ENCODE measurements around the gene FOXA3. TPM values are rescaled to one million over a fixed set of nuclear protein-coding genes. Genes with fewer than 3 reads are reported as not detected.
A peak's percentile ranks its signal among the peaks of the same experiment; 100 is the strongest.

Gene FOXA3
- total RNA-seq, 1 donor from 2014 or later, result 1.6 TPM

DNA sequence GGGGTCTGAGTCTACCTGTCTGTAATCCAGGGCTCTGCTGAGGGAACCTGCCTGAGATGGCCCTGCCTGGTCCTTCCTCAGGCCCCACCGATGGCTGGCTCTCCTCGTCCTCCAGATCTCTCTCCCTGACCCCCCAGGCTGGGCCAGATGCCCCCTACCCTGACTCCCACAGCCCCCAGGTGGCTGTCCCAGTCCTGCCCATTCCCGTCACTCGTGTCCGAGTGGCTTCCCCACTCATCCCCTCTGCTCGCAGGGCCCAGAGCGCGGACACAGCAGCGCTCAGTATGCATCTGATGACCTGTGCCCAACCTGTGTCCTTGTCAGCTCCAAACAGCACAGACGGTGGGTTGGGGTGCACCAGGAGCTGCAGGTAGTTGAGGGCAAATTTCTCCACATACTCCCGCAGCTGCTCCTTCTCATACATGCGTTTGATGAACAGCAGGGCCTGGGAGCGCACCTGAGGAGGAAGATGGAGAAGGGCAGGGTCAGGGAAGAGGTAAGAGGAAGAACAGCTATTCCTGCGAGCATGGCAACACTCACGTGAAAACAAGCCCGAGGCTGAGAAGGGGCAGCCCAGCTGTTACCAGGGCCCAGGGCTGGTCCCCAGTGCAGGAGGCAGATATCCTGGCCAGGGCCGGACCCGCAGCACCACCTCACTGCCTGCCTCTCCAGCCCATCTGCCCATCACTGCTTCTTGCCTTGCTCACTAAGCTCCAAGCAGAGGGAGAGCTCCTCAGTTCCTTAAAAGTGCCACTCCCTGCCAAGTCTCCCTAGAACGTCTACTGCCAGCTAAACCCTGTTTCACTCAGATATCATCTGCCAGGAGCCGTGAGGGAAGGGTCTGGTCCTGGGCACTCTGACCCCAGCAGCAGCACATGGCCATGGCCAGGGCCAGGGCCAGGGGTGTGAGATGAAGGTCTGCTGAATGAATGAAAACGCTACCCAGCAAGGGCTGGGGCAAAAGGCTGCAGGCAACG lies 37.9 kb upstream of the FOXA3 start:
- ATAC-seq, result no peak
- no peak for TF ChIP-seq CTCF (IDR thresholded peaks at IDR 0.05)
- Histone ChIP-seq H3K36me3 (peaks cover 96% of the 10 kb centered on the region), H3K4me1 (no peaks in the 10 kb centered on the region), H3K27me3 (no peaks in the 10 kb centered on the region), H3K4me3 (no peak overlapping the region), H3K27ac (no peak overlapping the region), H3K9me3 (no peaks in the 10 kb centered on the region)
- intact Hi-C loops (cut with DNase I), result no loop called here
- DNase-seq, result no peak

DNA sequence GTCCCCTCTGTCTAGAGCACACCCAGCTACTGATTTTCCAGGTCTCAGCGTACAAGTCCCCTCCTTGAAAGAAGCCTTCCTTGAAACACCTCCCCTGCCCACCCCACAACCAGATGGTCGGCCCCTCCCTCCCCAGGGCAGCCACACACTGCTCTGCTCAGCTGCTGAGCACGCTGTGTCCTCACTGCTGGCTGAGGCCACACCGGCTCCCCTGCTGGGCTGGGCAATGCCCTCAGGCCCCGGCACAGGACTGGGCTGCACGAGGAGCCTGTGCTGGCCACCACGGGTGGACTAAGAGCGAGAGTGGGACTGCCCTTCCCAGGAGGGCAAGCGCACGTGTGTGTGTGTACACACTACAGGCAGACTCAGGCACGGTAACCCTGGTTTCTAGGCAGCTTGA lies 37.2 kb upstream of the FOXA3 start:
- intact Hi-C loops (cut with DNase I), result no loop called here
- no peak for TF ChIP-seq CTCF (IDR thresholded peaks at IDR 0.05)
- H3K4me3 ChIP-seq, result no peak overlapping the region
- no peaks in the 10 kb centered on the region for H3K27me3 ChIP-seq
- H3K4me1 ChIP-seq, result no peaks in the 10 kb centered on the region
- ATAC-seq (no peak), DNase-seq (no peak)
- H3K9me3 ChIP-seq, result no peaks in the 10 kb centered on the region
- H3K36me3 ChIP-seq, result peaks cover 96% of the 10 kb centered on the region
- H3K27ac ChIP-seq, result no peak overlapping the region

GRCh38 chr19:45827459-45828093 lies 36.5 kb upstream of the FOXA3 start:
- H3K36me3 ChIP-seq, result peaks cover 96% of the 10 kb centered on the region
- no peak for ATAC-seq

DNA sequence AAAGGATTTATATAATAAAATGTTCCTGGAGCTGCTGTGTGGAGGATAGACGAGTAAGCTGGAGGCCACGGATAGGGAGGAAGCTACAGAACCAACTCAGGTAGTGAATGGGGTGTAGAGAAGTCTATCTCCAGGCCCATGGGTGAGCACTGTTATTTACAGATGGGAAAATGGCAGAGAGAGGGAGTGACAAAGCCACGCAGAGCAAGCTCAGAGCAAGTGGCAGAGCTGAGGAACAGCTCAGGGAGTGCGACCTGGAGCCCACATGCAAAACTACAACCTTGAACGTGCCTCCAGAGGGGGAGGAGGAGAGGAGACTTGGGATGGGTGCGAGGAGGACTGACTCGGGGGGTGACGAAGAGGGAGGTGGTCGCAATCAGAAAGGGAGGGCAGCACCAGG lies 35.6 kb upstream of the FOXA3 start:
- no peaks in the 10 kb centered on the region for H3K27me3 ChIP-seq
- no peak overlapping the region for H3K27ac ChIP-seq
- H3K9me3 ChIP-seq, result no peaks in the 10 kb centered on the region
- DNase-seq (no peak), ATAC-seq (no peak)
- no peak overlapping the region for H3K4me3 ChIP-seq
- peaks cover 96% of the 10 kb centered on the region for H3K36me3 ChIP-seq
- H3K4me1 ChIP-seq, result no peaks in the 10 kb centered on the region
- intact Hi-C loops (cut with DNase I), result no loop called here
- TF ChIP-seq CTCF (IDR thresholded peaks at IDR 0.05), result no peak

More at GRCh38 chr19:45827459-45828093, 36.5 kb upstream of the FOXA3 start:
- Histone ChIP-seq H3K4me1 (no peaks in the 10 kb centered on the region), H3K27me3 (no peaks in the 10 kb centered on the region), H3K27ac (no peak overlapping the region), H3K4me3 (no peak overlapping the region), H3K9me3 (no peaks in the 10 kb centered on the region)
- TF ChIP-seq CTCF (IDR thresholded peaks at IDR 0.05), result no peak
- DNase-seq, result no peak
- intact Hi-C loops (cut with DNase I), result no loop called here

GRCh38 chr19:45828945-45829344 lies 35.2 kb upstream of the FOXA3 start:
- Histone ChIP-seq H3K27ac (no peak overlapping the region), H3K4me1 (no peaks in the 10 kb centered on the region), H3K4me3 (no peak overlapping the region), H3K9me3 (no peaks in the 10 kb centered on the region), H3K36me3 (peaks cover 97% of the 10 kb centered on the region), H3K27me3 (no peaks in the 10 kb centered on the region)
- no peak for TF ChIP-seq CTCF (IDR thresholded peaks at IDR 0.05)
- intact Hi-C loops (cut with DNase I), result no loop called here
- DNase-seq, result peak; percentile 62
- ATAC-seq, result no peak
